ENCODE data around the gene PHACTR4.
A peak's percentile ranks its signal among the peaks of the same experiment; 100 is the strongest.
"Not testable (repeated sequence)": the region's sequence is repeated elsewhere in the genome, so short reads cannot be mapped to it uniquely, and the experiment has no call there.

Gene PHACTR4

DNA sequence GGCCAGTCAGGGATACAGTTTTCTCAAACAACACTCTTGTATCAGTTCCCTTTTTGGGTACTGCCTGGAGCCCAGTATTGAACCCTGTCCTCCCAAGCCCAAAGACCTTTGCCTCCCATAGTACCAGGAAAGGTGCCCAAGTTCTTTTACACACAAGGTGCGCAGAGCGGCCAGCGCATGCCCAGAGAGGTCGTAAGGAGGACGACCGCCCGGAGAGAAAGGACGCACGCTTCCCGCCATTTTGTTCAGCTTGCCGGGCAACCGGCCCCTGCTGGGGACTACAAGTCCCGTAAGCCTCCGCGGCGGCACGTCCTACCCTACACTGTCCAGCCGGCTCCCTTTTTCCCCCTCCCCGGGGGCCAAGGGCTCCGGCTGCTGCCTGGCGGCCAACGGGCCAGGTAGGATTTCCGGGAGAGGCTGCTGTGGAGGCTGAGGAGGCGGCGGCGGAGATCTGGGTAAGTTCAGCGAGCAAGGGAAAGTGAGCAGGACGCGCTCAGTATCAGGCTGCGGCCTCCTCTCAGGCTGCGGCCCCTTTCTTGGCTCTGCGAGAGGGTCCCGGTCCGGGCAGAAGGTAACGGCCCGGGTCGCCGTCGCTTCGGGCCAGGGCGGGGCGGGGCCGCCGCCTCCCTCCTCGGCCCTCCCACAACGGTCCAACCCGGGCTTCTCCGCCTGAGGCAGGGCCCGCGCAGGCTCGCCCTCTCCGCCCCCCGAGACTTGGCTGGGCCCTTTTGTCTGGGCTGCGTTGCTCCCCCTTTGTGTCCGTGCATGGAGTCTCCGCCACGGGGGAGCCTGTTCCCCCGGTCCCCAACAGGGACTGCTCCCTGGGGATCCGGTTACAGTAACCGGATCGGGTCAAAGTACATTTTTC, at the start of gene PHACTR4:
Gene PHACTR4 (plus strand): TSS at position 370 of the 868 bp plus-strand sequence. CDS start 37,708 bp downstream, outside the sequence.
- peak; percentile 93 for DNase-seq

DNA sequence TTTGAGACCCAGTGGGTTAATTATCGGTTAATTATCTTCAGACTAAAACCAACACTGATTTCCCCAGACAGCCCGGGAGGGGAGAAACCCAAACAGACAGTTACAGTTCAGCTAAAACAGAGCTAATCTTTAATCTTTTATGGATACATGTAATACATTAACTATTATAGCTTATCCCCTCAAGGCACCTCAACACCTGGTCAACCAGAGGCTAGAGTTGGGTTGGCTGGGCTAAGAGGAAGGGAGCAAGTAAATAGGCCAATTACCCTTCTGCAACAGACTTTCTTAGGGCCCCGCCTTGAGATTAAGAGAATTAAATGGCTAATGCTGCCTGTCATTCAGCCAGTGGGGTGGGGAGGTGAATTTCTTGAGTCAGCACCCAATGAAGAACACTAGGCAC, 47.3 kb upstream of the PHACTR4 start:
- no peak for DNase-seq

DNA sequence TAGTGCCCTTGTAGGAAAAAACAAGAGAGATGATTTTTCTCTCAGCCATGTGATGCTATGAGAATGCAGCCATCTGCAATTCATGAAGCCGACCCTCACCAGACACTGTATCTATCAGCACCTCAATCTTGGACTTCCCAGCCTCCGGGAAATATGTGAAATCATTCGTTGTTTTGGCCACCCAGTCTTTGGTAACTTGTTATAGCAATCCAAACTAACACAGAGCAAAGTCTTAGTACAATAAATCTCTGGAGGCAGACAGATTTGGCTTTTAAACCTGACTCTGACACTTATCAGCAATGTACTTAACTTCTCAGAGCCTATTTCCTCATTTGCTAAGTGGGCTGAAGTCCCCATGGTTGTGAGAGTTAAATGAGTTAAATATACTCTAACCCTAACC, 45.8 kb upstream of the PHACTR4 start:
- DNase-seq: no peak

DNA sequence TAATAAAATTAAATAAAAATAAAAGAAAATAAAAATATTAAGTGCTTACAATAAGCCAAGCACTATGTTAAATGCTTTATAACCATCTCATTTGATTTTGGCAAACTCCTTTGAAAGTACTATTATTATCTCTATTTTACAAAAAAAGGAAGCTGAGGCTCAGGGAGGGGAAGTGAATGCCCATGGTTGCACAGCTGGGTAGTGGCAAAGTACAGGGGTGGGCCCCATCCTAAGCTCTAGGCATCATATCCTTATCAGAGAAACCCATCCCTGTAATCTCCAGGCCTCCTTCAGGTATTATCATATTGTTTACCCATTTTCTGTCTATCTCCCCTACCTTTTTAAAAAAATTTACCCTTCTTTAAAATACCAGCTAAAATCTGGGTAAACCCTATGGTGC, 43.0 kb upstream of the PHACTR4 start:
- no peak for DNase-seq

DNA sequence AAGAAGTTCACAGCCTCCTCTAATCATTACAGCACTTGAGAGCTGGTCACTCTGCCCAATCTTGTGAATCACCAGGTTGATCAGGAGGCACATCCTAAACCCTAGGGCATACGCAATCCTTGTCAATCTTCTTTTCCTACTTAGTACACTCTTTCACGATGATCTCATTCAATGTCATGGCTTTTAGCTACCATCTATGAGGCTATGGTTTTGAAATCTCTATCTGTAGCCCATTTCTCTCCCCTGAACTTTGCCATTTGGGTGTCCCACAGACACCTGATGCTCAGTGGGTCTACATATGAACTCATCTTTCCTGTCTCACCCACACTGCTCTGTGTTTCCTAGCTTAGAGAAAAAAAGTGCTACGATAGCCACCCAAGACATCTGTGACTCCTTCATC, 42.6 kb upstream of the PHACTR4 start:
- no peak for DNase-seq

DNA sequence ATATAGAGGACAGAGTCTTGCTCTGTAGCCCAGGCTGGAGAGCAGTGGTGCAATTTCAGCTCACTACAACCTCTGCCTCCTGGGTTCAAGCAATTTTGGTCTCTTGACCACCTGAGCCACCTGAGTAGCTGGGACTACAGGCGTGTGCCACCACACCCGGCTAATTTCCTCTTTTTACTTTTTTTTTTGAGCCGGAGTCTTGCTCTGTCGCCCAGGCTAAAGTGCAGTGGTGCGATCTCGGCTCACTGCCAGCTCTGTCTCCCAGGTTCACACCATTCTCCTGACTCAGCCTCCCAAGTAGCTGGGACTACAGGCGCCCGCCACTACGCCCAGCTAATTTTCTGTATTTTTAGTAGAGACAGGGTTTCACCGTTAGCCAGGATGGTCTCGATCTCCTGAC, 42.1 kb upstream of the PHACTR4 start:
- not testable (repeated sequence) for DNase-seq

DNA sequence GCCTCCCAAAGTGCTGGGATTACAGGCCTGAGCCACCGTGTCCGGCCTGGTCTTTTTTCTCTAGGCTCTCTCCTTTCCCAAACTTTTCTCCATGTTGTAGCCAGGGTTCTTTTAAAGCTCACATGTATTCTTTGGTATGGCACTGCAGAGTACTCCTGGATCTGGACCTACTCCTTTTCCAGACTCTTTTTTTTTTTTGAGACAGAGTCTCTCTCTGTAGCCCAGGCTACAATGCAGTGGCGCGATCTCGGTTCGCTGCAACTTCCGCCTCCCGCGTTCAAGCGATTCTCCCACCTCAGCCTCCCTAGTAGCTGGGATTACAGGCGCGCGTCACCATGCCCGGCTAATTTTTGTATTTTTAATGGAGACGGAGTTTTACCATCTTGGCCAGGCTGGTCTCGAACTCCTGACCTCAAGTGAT, 41.3 kb upstream of the PHACTR4 start:
- DNase-seq: no peak

DNA sequence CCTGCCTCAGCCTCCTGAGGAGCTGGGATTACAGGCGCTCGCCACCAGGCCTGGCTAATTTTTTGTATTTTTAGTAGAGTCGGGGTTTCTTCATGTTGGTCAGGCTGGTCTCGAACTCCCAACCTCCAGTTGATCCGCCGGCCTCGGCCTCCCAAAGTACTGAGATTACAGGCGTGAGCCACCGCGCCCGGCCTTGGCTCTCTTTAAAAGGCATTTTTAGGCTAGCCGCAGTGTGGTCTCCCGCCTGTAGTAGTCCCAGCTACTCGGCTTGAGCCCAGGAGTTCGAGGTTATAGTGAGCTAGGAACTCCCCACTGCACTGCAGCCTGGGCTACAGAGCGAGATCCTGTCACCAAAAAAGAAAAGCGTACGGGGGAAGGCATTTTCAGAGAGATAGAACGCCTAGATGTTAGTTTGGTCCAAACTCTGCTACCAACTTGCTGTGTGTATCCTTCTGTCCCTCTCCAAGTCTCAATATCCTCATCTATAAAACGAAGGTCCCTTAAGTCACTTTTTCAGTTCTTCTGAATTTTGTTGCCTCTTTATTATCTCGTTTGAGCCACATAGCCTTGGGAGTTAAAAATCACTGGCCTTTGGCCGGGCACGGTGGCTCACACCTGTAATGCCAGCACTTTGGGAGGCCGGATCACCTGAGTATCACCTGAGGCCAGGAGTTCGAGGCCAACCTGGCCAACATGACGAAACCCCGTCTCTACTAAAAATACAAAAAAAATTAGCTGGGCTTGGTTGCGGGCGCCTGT, 40.0 kb upstream of the PHACTR4 start:
- no peak for DNase-seq

DNA sequence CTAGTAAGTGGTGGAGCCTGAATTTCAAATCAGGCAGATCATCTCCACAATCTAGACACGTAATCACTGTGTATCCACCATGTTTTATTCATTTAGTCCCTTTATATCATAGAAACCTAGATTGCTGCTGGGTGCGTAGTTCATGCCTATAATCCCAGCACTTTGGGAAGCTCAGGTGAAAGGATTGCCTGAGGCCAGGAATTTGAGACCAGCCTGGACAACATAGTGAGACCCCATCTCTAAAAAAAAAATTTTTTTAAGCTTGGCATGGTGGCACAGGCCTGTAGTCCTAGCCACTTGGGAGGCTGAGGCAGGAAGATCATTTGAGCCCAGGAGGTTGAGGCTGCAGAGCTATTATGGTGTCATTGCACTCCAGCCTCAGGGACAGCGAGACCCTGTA, 30.6 kb upstream of the PHACTR4 start:
- no peak for DNase-seq

DNA sequence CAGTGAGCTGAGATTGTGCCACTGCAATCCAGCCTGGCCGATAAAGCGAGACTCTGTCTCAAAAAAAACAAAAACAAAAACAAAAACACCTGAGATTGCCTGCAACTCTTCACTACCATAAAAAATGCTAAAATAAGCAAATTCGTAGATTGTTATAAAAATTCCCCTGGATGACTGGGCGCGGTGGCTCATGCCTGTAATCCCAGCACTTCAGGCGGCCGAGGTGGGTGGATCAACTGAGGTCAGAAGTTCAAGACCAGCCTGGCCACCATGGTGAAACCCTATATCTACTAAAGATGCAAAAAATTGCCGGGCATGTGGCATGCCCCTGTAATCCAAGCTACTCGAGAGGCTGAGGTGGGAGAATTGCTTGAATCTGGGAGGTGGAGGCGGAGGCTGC, 30.0 kb upstream of the PHACTR4 start:
- no peak for DNase-seq

DNA sequence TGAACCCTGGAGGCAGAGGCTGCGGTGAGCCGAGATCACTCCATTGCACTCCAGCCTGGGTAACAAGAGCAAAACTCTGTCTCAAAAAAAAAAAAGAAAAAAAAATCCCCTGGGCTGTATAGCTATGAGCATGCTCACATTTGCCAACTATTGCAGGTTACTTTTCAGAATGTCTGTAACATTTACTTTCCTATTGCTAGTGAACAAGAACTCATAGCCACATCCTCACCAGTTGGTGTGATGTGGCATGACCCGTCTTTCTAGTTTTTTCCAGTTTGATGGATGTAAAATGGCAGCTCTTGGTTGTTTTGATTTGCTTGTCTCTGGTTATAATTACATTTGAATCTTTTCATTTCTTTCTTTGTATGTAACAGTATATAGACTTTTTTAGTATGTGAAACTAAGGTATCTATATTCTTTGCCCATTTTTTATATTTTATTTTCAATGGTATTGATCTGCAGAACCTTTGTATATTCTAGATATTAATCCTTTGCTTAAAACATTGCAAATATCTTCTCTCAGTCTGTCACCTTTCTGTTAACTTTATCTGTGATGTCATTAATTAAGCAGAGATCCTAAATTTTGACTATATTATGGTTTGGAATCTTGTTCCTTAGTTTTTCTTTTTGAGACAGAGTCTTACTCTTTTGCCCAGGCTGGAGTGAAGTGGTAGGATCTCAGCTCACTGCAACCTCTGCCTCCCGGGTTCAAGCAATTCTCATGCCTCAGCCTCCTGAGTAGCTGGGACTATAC, 29.1 kb upstream of the PHACTR4 start:
- no peak for DNase-seq

DNA sequence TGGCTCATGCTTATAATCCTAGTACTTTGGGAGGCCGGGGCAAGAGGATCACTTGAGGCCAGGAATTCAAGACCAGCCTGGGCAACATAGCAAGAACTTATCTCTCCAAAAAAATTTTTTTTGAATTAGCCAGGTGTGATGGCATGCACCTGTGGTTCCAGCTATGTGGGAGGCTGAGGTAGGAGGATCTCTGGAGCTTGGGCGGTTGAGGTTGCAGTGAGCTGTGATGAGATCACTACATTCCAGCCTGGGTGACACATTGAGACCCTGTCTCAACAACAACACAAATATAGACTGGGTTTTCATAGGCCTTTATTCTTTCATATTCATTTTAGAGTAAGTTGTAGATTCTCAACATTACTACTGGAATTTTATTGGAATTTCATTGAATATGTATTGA, 27.9 kb upstream of the PHACTR4 start:
- no peak for DNase-seq

DNA sequence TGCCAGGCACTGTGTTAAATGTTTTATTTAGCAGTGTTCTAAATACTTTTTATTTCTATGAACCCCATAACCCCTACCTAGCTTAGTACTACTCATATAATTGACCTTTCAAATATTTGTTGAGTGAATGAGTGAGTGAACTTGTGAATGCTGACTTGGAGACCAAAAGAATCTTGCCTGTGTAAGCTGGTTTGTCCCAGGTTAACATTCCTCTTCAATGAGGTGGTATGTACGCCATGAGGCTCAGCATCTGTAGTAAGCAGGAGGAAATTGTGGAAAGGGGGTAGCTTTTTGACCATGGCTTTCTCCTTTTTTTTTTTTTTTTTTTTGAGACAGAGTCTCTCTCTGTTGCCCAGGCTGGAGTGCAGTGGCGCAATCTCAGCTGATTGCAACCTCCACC, 26.1 kb upstream of the PHACTR4 start:
- DNase-seq: no peak

DNA sequence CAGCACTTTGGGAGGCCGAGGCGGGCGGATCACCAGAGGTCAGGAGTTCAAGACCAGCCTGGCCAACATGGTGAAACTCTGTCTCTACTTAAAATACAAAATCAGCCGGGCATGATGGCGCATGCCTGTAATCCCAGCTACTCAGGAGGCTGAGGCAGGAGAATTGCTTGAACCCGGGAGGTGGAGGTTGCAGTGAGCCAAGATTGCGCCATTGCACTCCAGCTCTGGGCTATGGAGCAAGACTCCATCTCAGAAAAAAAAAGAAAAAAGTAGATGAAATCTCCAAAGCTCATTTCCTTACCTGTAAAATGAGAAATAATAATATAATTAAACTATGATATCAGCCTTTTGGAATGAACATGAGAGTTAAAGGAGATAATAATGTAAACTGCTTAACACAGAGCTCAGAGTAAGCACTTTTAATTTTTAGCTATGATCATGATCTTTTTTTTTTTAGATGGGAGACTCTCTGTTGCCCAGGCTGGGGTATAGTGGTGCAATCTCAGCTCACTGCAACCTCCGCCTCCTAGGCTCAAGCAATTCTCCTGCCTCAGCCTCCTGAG, 16.2 kb upstream of the PHACTR4 start:
- not testable (repeated sequence) for DNase-seq

DNA sequence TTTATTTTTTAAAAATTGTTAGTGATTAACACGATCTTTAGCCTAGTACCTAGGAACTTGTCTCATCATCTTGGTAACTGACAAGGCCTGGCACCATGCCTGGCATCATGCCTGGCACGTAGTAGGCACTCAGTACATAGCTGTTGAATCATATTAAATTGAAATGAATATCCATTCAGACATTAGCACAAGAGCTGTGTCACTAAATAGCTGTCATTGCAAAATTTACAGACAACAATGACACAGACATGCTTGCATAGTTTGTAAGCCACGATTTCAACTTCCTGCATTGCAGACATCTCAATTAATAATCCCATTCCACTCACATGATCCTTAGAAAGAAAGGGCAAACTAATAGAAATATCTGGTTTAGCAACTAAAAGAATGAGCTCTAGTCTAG, 15.4 kb upstream of the PHACTR4 start:
- DNase-seq: no peak

DNA sequence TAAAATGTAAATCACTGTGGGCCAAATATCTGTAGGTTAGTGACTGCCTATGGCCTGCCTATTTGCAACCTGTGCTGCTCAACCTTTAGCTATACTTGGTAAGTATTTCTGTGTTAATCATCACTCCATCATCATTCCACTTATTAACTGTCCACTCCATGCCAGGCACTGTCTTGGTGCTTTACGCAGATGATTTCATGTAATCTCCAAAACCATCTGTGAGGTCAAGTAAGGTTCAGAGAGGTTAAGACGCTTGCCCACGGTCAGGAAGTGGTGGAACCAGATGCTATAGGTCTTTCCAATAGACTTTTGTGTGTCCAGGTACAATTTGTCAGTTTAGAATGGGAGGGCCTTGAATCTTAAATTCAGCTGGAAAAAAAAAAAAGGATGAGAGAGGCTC, 10.8 kb upstream of the PHACTR4 start:
- no peak for DNase-seq

DNA sequence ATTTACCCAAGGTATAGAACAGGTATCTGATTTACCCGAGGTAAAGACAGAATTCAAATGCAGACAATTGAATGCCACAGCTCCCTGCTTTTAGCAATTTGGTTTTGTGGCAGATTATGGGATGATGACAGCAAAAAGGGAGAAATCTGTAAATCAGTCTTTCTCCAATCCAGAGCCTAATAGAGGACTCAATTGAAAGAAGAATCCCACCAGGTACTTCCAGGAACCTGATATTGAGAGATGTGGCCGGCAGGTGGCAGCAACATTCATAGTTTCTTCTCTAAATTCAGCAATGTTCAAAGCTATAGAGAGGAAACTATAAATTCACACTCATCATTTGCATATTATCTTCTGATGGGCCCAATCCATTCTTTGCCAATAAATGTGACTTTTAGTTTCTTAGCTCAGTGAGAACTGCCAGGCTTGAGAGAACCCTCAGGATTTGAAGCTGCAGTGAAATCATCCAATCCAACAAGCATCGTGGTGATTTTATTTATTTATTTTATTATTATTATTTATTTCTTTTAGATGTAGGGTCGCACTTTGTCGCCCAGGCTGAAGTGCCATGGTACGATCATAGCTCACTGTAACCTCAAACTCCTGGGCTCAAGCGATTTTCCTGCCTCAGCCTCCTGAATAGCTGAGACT, 9.8 kb upstream of the PHACTR4 start:
- DNase-seq: peak; percentile 54

DNA sequence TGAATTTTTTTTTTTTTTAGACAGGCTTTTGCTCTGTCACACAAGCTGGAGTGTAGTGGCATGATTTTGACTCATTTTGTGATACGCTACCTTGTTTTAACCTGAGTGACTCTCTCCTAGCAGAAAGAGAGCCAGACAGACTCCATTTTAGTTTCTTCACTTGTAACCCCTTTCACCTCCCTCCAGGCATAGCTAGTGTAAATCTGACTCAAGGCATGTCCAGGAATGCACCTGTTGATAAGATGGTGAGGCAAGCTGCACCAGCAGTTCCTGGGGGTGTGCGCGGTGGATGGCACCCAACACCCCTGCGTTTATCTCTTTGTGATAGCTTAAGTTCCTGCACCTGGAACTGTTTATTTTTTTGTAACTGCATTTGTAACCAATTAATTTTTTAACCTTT, 4.7 kb upstream of the PHACTR4 start:
- no peak for DNase-seq

DNA sequence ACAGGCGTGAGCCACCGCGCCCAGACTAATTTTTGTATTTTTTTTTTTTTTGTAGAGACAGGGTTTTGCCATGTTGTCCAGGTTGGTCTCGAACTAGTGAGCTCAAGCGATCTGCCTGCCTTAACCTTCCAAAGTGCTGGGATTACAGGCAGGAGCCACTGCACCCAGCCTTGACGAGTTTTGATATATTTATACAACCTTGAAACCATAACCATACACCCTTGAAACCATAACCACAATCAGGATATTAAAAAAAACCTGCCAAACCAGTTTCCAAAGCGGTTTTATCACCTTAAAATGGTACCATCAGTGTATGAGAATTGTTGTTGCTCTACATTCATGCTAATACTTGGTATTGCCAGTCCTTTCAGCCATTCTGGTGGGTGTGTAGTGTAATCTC, 3.7 kb upstream of the PHACTR4 start:
- DNase-seq: no peak

DNA sequence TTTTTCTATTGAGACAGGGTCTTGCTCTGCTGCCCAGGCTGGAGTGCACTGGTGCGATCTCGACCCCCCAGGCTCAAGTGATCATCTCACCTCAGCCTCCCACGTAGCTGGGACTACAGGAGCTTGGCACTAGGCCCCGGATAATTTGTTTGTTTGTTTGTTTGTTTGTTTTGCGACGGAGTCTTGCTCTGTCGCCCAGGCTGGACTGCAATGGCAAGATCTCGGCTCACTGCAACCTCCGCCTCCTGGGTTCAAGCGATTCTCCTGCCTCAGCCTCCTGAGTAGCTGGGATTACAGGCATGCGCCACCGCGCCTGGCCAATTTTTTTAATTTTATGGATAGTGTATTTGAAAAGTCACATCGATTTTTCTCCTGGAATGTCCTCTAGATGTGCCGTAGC, 932 bp upstream of the PHACTR4 start:
- not testable (repeated sequence) for DNase-seq

DNA sequence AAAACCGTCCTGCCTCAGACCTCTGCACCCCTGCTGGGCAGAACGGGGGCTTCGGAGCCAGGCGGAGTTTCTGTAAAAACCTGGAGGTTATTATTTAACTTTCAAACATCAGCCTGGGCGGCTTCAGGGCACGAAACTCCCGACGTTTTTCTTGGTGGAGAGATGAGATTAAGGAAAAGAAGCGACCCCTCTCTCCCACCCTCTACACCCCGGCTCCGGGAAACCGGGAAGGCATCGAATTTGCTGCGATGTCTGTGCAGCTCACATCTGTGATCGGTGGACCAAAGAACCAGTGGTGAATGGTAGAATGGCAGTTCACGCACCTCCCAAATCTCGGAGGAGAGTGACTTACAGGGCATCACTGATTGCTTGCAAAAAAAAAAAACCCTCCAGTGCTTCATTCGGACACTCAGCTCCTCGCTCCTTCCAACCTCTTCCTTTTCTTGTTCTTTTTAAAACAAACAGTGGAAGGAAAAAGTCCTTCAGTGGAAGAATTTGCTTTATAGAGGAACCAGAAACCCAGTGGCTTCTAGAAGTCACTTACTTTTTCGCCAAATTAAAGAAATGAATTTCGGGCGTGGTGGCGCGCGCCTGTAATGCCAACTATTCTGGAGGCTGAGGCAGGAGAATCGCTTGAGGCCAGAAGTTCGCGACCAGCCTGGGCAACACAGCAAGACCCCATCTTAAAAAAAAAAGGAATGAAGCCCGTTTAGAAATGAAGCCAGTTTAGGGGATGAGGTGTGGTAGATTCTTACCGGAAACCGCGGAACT, 884 bp downstream of the PHACTR4 start:
- DNase-seq: no peak

DNA sequence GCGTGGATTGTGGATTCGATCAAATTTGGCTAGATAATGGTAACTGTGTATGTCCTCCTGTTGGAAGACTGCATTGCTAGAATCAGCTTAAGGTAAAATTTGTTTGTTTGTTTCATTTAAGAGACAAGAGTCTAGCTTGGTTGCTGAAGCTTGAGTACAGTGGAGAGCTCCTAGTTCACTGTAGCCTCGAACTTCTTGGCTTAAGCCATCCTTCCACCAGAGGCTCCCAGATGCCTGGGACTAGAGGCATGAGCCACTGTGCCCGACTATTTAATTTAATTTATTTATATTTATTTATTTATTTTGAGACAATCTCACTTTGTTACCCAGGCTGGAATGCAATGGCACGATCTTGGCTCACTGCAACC, 1.5 kb downstream of the PHACTR4 start:
- DNase-seq: no peak

All from NCI-H2171 (cell line).